NCI-H1105 treated with DMSO at 0.1 percent for 48 hours (cell line): ENCODE measurements around the gene ELAVL4.
"Not testable (repeated sequence)": the region's sequence is repeated elsewhere in the genome, so short reads cannot be mapped to it uniquely, and the experiment has no call there.

Source experiments
- DNase-seq: peaks from one replicate; lab custom pipeline; 2025; lab: John Stamatoyannopoulos, UW

Gene ELAVL4

DNA sequence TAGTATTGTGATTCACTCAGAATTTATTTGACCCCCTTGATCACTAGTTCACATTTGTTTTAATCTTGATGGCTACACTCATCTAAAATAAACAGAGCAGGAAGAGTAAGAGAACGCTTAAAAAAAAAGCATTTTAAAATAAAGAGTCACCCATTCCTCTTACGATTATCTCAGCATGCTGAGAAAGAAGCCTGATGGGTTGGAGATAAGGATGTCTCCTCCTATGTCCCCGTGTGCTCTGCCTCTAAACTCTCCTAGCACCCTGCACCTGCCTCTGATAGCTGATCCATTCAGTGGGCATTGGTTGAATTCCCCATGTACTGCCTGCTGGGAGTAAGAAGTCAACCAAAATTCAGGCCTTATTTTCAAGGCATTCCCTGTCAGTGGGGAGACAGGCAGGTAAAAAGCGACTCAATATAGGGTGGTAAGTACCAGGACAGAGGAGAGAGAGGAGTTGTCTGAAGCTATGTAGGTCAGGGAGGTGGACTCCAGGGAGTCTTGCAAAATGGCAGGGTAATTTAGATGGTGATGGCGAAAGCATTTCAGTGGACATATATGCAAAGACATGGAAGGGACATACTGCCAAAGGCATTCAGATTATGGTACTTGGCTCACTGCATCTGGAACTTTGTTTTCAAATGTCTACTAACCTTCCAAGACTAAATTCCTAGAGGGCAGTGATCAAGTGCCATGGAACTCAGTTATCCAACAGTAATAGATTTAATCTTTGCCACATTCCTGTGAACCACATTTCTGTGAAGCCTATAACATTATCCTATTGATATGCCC lies 18.4 kb downstream of the ELAVL4 start:
- no peak for DNase-seq

DNA sequence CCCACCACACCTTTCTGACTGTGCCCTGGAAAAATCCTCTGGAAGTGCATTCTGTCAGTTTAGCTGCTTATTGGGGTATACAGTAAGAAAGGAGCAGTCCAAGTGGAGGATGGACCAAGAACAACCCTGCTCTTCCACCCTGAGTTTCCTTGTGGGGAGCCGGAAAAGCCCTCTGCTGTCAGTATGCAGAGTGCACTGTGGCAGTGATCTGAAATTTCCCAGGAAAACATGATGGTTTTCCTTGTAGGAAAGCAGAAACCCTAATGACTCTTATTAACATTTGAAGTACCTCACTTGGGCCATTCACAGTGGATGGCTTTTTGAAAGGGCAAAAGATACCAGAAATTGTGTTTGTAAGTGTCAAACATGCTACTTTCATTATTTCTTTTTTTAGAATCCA lies 20.5 kb downstream of the ELAVL4 start:
- peak; percentile 21 for DNase-seq

DNA sequence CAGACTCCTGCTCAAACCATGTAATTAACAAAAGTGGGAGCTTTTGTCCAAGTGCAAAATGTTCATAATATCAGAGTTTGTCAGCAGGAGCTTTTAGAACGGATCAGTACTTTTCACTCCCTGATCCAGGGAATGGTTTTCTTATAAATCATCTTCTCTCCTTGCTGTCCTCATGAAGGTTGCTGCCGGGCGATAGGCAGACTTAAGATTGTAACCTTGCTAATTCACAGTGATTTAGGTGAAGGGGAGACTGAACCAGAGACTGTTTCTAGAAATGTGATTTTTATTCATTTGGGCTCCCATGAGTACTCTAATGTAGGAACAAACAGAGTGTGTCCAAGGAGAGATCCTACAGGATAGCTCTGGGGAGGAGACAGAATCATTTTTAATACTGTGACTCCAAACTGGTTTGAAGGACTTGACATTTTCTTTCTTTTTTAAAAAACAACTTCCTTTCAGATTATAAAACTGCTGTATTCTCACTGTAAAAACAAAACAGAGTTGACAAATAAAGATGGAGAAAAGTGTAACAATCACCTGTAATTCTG lies 23.7 kb downstream of the ELAVL4 start:
- DNase-seq: no peak

DNA sequence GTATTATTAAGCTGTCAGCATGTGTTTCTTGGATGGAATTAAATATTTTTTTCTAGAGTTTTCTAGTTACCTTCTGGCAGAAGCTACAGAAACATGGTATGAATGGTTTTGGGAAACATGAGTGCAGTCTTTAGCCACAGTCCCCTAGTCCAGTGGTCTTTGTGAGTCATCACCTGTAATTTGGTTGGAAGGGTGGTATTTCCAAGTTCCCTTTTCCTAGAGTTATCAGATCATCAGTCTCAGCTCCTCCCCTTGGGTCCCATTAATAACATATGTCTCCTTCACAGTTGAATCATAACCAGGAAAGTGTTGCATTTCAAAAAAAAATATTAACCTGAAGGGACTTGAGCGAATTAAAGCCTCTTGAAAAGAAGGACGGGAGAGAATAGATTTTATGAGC lies 27.0 kb downstream of the ELAVL4 start:
- DNase-seq: no peak

DNA sequence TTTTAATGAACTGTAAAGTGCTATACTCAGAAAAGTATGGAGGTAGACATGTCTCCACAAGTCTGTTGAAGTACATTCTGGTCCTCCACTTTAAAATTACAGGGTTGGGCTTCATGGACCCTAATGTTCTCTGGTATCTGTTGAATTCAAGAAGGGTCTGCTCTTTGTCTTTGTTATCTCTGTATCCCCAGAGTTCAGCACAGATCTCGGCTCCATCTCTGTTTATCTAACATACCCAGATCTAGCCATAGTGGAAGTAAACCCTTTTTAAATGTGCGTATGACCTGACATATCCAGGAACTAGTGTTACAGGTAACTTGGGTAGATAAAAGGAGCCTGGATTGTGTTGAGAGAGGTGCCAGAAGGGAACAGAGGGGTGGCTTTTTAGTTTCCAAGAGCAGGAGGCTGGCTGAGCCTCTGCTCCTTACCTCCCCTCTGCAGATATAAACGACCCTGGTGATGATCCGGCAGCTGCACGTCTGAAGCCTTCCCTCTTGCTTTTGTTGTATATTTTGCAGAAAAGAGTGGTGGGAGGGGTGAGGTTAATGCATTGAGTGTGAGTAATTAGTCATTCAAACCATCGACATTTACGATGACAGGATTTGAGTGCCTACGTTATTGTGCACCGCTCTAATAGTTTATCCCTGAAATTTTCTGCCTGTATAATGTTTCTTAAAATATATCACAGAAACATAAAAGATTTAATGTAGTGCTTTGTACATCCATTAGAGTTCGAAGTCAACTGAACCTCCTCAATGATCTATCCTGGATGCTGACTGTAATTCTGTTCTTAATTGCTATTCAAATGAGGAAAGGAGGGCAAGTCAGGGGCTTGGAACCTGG lies 30.8 kb downstream of the ELAVL4 start:
- DNase-seq: peak; percentile 96

DNA sequence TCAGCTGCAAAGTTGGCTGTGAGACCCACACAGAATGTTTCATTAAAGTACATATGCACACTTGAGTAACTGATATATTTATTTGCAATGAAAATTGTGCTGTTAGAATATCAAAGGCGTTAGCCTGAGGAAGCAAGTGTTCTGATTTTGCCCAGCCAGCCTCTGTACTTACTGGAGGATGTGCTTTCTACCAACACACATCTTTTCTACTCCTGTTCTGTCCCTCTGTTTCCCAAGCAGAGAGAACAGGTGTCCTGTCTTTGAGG lies 31.4 kb downstream of the ELAVL4 start:
- no peak for DNase-seq

DNA sequence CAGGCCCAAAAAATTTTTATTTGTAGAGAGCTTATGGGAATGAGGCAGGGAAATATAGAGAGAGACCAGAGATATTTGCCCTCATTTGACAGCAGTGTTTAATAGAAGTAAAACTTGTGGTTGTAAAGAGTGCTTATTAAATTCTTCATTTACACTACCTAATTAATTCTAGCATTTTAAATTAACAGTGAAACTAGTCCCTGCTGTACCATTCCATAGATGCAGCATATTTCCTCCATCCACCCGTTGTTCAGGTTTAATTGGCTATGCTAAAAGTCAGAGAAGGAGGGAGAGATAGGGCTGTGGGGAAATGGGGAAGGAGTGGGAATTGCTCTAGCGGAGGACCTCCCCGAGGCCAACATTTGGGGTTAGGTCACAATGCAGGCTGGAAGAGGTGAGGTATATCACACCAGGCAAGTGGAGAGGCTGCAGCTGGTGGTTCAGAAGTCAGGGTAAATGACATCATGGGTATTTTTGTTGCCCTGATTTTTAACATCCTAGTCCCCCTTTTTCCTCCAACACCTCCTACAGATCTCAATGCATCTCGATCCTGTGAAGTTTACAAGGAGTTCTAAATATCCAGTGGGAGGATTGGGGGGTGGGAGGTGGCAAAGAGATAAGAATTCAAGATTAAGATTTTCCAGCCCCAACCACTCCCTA lies 38.6 kb downstream of the ELAVL4 start:
- DNase-seq: no peak

DNA sequence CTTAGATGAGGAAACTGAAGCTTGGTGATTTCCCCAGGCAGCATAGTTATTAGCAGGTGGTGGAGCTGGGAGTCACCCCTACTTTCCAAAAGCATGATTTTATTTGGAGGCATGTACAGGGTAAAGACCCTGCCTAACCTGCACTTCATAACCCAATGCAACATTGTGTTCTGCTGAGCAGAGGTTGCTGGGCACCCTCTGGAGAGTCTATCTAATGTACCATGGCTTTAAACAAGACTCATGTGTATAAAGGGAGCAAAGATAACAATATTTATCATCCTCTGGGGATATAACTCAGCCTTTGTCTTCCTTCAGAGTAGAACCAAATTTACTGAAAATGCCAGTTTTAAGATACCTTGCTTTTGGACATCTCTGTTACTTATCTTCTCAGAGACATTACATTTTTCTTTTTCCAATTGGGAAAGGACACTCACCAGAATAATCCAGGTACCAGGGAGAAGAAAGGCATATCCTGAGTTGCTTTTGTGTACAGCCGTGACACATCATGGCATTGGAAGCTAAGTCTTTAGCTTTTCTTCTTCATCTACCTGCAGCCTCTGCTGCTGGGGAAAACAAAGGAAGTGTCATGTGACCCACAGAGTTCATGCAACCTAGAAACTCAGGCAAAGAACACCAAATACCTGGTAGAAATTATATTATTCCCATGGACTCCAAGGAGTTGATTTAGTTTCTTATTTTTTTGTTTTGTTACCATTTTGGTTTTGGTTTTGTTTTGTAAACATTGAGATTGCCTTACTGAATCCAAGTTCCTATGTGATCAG lies 39.6 kb downstream of the ELAVL4 start:
- DNase-seq: no peak

DNA sequence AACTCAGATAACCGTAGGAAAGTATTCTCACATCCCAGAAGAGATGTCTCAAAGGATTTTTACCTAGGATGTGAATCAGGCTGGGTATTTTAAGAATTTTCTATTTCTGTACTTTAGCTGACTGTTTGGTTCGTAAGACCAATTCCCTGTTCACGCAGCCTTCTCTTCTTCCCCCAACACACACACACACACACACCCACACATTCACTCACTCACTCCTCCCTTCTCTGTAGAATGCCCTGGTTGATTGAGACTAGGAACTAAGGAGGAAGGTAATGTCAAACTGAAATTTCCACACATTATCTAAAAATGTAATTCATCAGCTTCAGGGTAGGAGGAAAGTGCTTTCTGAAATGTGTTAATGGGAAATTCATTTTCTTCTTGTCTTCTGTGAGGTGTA lies 43.5 kb downstream of the ELAVL4 start:
- DNase-seq: no peak

DNA sequence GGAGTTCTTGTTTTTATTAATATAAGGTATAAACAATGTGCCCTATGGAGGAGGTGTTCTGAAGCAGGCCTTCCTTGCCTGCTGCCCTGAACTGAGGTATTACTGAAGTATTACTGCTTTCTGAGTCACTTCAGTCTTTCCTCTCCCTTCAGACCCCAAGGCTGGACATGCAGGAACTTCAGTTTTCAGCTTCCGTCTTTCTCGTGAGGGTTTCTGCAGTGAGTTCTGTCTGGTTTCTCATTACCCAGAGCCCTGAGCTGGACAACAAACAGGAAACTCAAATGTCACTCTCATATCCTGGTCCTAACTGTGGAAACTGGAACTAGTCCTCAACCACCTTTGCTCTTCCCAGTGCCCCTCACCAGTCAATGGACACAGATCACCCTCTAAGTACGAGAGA lies 46.8 kb downstream of the ELAVL4 start:
- no peak for DNase-seq

DNA sequence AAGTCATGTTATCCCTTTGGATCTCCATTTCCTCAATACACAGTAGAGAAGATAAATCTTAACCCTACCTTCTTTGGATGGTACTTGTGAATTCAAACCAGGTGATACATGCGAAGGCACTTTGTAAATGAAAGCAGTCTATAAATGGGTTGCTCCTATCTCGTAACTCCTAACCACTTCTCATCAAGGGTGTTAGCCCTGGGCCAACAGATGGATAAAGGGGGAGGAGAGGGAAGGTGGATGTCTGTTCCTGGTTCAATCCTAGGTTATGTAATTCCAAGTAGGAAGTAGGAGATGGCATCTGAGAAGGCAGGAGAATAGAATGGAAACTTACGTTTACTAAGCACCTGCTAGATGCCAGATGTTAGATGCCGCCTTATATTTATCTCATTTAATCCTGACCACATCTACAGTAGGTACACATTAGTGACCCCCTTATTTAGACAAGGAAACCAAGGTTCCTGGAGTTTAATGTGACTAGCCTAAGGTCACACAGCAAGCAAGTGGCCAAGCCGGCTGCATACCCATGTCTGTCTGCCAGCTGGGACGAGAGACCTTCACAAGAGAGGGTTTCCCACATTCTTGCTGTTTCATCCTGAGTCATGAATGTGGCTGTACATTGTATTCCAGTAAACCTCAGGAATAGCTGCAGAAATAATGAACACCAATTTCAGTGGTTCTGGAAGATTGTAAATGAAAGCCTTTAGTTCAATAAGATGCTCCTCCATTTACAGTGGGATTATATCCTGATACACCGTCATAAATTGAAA lies 47.7 kb downstream of the ELAVL4 start:
- no peak for DNase-seq

DNA sequence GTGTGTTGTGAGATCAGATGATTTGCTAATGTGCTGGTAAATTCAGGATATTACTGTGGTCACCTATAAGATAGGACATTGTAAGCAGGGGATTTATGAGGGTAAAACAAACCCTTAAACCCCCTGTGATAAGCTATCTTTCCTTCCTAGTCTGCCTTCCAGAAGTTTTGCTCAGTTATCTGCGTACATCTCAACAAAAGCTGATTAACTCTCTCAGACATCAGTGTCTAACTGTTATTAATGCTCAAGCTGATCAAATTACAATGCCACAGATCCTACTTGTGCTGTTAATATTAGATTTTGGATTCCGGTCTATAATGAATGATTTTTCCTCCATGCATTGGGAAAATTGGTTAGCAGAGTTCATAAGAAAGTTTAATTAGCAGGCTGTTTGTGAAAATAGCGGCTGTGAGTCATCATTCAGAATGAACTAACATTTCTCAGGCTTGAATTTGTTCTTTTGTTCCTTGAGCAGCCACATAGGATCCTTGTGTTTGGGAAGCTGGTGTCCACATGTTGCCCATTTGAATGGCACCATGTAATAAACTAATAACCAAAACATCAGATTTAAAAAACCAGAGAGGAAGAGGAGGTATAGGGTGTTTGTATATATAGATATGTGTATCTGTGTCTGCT lies 48.7 kb downstream of the ELAVL4 start:
- DNase-seq: no peak

DNA sequence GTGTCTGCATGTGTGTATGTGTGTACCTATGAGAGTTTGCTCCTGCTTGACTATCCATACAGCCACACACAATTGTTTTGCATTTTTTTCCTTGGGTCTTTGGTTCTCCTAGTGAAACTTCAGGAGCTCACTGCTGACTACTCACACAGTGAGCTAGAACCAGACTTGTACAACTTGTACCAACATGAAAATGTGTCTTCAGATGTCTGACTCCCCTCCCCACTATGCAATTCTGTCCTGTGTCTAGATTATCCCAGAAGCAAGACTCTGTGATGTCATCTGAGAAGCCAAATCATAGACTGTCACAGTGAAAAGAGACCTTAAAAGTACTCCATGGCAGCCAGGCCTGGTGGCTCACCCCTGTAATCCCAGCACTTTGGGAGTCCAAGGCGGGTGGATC lies 49.7 kb downstream of the ELAVL4 start:
- DNase-seq: no peak

DNA sequence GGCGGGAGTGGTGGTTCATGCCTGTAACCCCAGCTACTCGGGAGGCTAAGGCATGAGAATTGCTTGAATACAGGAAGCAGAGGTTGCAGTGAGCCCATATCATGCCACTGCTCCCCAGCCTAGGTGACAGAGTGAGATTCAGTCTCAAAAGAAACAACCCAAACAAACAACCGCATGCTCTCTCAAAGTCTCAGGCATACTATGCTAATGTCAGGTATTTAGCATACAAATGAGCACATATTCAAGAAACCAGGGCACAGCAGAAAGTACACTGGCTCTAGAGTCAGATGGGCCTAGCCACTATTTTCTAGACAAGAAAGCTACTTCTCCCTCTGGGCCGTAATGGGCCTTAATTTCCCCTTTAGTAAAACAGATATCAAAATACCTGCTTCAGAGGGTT lies 55.0 kb downstream of the ELAVL4 start:
- DNase-seq: no peak

DNA sequence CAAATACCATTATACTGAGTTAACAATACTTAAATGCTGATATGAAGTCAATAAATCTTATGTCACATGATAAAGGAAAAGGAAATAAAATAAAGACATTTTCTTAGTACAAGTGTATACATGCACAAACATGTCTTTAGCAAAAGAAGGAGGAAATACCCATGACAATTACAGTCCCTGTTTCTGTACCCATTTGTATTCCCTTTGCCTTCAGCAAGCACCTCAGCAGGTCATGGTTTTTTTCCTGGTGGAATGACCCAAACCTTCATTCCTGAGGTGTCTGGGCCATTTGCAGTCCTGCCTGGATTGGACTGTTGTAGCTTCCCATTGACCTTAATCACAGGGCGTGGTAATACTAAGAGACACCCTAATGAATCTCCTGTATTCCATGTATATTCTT lies 57.6 kb downstream of the ELAVL4 start:
- not testable (repeated sequence) for DNase-seq

DNA sequence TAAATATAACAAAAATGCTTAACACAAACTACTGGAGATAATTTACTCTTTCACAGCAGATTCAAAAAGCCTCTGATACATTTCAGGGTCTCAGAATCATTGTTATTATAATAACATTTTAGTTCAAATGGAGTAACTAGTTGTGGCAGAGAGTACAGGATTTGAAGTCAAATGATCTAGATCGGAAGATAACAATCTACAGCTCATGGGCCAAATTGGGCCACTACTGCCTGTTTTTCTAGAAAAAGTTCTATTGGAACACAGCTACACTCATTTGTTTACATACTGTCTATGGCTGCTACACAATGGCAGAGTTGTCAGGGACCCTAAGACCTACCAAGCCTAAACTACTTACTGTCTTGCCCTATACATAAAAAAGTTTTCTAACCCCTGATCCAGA lies 63.6 kb downstream of the ELAVL4 start:
- no peak for DNase-seq

DNA sequence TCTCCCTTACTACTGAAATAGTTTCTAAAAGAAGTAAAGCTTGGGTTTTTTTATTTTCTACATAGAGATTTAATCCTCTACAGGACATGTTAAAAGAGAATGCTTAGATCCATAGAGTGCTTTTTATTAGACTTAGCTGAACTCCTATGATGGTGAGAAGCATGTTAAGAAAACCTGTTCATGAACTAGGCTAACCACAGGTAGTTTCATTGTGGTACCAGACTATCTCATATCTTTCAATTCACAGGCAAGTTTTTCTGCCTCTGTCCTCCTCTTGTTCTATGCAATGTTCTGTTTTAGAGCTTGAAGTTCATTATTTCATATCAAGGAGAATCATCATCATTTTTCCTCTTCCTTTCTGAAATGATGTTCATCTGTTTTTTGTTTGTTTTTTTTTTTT lies 65.4 kb downstream of the ELAVL4 start:
- no peak for DNase-seq

DNA sequence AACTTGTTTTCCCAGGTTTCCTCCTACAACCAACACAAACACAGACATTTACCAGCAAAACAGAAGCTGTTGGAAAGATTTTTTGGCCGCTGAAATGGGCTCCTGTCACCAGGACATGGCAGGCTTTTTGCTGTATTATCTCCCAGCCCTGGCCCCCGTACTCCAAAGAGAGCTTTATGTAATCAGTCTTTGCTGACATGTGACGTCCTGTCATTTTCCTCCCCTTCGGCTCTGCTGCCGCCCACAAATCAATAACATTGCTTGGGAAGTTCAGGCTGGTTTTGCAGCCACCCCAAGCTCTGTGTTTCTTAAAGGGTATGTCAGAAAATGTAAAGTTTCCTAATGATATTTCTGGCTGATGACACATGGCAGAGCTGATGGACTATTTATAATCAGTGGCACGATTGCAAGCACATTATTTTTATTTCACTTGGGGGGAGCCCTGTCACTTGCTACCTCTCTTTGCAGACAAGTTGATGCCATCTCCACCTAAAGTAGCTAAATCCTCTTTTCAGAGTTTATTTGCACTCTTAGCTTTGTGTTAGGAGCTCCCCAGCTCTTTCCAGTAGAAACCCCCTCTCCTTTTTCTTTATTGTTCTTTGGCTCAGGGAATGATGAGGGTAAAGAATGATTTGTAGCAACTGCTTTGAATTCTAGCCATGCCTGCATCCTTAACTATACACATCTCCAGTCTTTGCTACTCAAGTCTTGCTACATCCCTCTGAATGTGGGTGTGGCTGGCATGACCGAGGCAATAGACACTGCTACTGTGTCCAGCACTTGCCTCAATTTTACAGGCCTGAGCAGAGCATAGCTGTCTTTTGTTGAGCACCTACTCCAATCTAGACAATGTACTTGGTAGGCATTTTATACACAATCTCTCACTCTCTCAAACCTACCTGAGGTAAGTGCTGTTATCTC lies 67.3 kb downstream of the ELAVL4 start:
- DNase-seq: no peak

DNA sequence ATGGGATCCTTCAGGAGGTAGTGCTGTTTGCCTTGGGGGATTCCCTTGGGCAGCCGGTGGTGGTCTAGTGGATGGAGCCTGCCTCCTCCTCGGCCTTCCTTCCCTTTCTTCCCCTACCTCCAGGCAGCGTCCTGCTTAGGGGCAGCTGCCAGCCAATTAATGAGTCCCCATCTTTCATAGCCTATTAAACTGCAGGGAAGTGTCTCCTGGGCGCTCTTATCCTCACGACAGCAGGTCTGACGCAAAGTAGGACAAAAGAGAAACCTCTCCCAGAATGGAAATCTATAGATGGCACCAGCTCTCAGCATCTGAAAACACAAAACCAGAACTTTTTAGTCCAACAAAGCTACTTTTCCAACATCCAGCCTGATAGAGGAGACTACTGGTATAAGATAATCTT lies 69.3 kb downstream of the ELAVL4 start:
- DNase-seq: no peak

DNA sequence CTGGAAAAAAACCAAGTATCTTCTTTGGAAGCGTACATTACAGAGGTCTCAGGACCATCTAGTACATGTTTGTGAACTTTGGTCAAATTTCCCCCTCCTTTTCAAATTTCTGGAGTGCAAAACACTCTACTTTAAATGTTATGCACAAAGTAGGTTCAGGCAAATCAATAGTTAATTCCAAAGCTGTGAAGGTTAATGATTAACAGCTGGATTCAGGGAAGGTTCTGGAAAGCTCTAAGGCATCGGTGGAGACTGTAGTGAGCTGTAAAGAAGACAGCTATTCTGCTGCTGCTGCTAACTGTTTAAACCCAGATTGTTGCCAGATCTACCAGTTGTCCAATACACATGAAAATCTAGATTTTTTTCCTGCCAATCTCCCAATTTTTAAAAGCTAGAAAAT lies 70.9 kb downstream of the ELAVL4 start:
- DNase-seq: no peak
